EL (cell line): ENCODE measurements around the gene ZNF841.
"Not testable (repeated sequence)": the region's sequence is repeated elsewhere in the genome, so short reads cannot be mapped to it uniquely, and the experiment has no call there.

Experiments used
- DNase-seq: peaks from one replicate; pipeline ENCODE4 v3.0.0-alpha.2; 2016

Gene ZNF841

GRCh38 chr19:52066258-52066863, 29.2 kb downstream of the ZNF841 start:
- no peak for DNase-seq

- no peak for DNase-seq
Measured at GRCh38 chr19:52065399-52065798, 30.2 kb downstream of the ZNF841 start.

- DNase-seq = not testable (repeated sequence)
Measured at GRCh38 chr19:52056480-52056879, 39.1 kb downstream of the ZNF841 start.

GRCh38 chr19:52051736-52052135, 43.8 kb downstream of the ZNF841 start:
- not testable (repeated sequence) for DNase-seq

- DNase-seq = peak; percentile 90
Measured at GRCh38 chr19:52048555-52049501, 46.7 kb downstream of the ZNF841 start, which contains the start of gene ZNF432. Gene ZNF432 (minus strand): TSS chr19:52048838. CDS start chr19:52046868, 1,970 bp downstream.

GRCh38 chr19:52039169-52039568, 56.4 kb downstream of the ZNF841 start:
- no peak for DNase-seq

- no peak for DNase-seq
Measured at GRCh38 chr19:52034051-52034728, 61.4 kb downstream of the ZNF841 start.

GRCh38 chr19:52028780-52029123, 66.8 kb downstream of the ZNF841 start:
- DNase-seq = no peak

- peak; percentile 89 for DNase-seq
Measured at GRCh38 chr19:52028027-52028779, 67.4 kb downstream of the ZNF841 start, which contains the start of gene ZNF614. Gene ZNF614 (minus strand): TSS chr19:52028379. CDS start chr19:52025745, 2,634 bp downstream.

- not testable (repeated sequence) for DNase-seq
Measured at GRCh38 chr19:52026255-52026990, 69.1 kb downstream of the ZNF841 start.

GRCh38 chr19:52024478-52024877, 71.1 kb downstream of the ZNF841 start:
- not testable (repeated sequence) for DNase-seq

- no peak for DNase-seq
Measured at GRCh38 chr19:52022193-52022592, 73.4 kb downstream of the ZNF841 start.

- DNase-seq = no peak
Measured at GRCh38 chr19:52020506-52020905, 75.1 kb downstream of the ZNF841 start.
